ENCODE measurements around the gene HOXB8.

DNA sequence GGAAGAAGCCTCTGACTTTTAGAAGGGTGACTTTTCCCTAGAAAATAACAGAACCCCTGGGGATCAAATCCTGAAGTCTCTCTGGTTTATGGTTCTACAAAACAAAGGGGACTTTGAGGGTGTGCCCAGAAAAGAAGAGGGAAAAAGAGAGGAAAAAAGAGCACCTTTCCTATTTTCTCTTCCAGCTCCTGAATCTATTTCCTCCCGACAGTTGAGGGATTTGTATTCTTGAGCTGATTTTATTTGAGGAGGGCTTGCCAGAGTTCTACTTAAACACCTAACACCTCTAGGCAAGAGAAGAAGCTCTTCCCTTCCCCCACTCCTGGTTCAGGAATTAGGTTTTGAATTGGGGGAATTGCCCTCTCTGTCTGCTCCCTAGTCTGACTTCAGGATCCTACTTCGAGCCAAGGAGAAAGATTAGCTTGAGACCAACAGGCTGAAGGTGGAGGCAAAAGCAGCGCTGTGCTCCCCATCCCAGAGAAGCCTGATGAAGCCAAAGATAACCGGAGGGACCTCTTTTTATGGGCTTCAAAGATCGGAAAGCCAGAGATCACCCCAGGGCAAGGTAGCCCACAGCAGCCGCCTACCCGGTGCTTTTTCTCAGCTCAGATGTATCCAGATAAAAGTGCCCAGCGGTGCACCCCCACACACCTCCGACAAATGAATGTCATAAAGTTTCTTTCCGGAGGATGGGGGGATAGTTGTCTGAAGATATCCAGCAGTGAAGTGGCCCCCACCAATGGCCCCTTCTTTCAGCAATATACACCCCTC is 25.8 kb downstream of the HOXB8 start:
- TF ChIP-seq, protein P1, sequence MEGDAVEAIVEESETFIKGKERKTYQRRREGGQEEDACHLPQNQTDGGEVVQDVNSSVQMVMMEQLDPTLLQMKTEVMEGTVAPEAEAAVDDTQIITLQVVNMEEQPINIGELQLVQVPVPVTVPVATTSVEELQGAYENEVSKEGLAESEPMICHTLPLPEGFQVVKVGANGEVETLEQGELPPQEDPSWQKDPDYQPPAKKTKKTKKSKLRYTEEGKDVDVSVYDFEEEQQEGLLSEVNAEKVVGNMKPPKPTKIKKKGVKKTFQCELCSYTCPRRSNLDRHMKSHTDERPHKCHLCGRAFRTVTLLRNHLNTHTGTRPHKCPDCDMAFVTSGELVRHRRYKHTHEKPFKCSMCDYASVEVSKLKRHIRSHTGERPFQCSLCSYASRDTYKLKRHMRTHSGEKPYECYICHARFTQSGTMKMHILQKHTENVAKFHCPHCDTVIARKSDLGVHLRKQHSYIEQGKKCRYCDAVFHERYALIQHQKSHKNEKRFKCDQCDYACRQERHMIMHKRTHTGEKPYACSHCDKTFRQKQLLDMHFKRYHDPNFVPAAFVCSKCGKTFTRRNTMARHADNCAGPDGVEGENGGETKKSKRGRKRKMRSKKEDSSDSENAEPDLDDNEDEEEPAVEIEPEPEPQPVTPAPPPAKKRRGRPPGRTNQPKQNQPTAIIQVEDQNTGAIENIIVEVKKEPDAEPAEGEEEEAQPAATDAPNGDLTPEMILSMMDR (IDR thresholded peaks at IDR 0.05; ENCODE audit: low read length): no peak
- TF ChIP-seq EZH2 (IDR thresholded peaks at IDR 0.05; ENCODE audit: borderline replicate concordance, low read length): no peak

All from OCI-LY1 (cell line).